HL-60/S4 (cell line): Measurements from ENCODE around the gene ARL10.

Experiments
- in situ Hi-C: fragments of 300-500 bp; cut with MboI; formaldehyde crosslinking; loops from 2 replicates; pipeline ENCODE4 v1.14.3; 2022; ENCODE audit warnings: low sequenced_read_pairs

Gene ARL10

GRCh38 chr5:176409765-176410164 lies 44.5 kb downstream of the ARL10 start:
- in situ Hi-C loops: no loop called here

GRCh38 chr5:176410486-176411180 lies 45.3 kb downstream of the ARL10 start:
- in situ Hi-C loops: no loop called here

- in situ Hi-C loops: no loop called here
Observed at GRCh38 chr5:176412517-176413254, 47.4 kb downstream of the ARL10 start.

- in situ Hi-C loops: no loop called here
Observed at GRCh38 chr5:176413255-176413565, 47.9 kb downstream of the ARL10 start.

GRCh38 chr5:176413709-176414191 lies 48.5 kb downstream of the ARL10 start:
- in situ Hi-C loops: no loop called here

- in situ Hi-C loops: no loop called here
Observed at GRCh38 chr5:176414704-176415103, 49.4 kb downstream of the ARL10 start.

GRCh38 chr5:176415240-176415951 lies 50.1 kb downstream of the ARL10 start:
- in situ Hi-C loops: no loop called here

- in situ Hi-C loops: no loop called here
Observed at GRCh38 chr5:176415952-176416924, 51.0 kb downstream of the ARL10 start, which contains the start of gene CLTB. Gene CLTB (minus strand): TSS chr5:176416539. CDS start chr5:176416363, 176 bp downstream.

GRCh38 chr5:176416965-176417364 lies 51.7 kb downstream of the ARL10 start:
- in situ Hi-C loops: no loop called here

GRCh38 chr5:176418251-176418650 lies 53.0 kb downstream of the ARL10 start:
- in situ Hi-C loops: no loop called here

GRCh38 chr5:176420086-176420485 lies 54.8 kb downstream of the ARL10 start:
- in situ Hi-C loops: no loop called here

- in situ Hi-C loops: no loop called here
Observed at GRCh38 chr5:176420972-176421544, 55.8 kb downstream of the ARL10 start.

- in situ Hi-C loops: no loop called here
Observed at GRCh38 chr5:176424181-176424580, 58.9 kb downstream of the ARL10 start.

GRCh38 chr5:176425138-176425537 lies 59.9 kb downstream of the ARL10 start:
- in situ Hi-C loops: no loop called here

- in situ Hi-C loops: no loop called here
Observed at GRCh38 chr5:176425791-176426190, 60.5 kb downstream of the ARL10 start.

GRCh38 chr5:176426876-176427275 lies 61.6 kb downstream of the ARL10 start:
- in situ Hi-C loops: no loop called here

- in situ Hi-C loops: no loop called here
Observed at GRCh38 chr5:176427971-176428370, 62.7 kb downstream of the ARL10 start.

- in situ Hi-C loops: no loop called here
Observed at GRCh38 chr5:176429972-176430371, 64.7 kb downstream of the ARL10 start.
